Fibroblast of lung (primary cell): ENCODE data around the gene CENPW. TPM values are rescaled to one million over a fixed set of nuclear protein-coding genes. Genes with fewer than 3 reads are reported as not detected.

Experiments used
- DNase-seq, 2 donors: peaks; one replicate each; pipeline versions ENCODE4 v3.0.0 to v3.0.0-alpha.2; 2010; ENCODE audit warnings: low read depth in 2 of 2
- H2AFZ ChIP-seq: 2 replicates; pipeline ENCODE4 v1.5.1; 2012; ENCODE audit warnings: low read length, control low read depth, inconsistent platforms
- H3K27ac ChIP-seq: 2 replicates; pipeline ENCODE4 v1.5.1; 2011; ENCODE audit warnings: low read length, control low read depth; ENCODE audit not compliant: insufficient read depth
- H3K27me3 ChIP-seq: 2 replicates; pipeline ENCODE4 v1.5.1; 2011; ENCODE audit warnings: mild to moderate bottlenecking, low read length; ENCODE audit not compliant: control insufficient read depth, insufficient read depth
- H3K36me3 ChIP-seq: 2 replicates; pipeline ENCODE4 v1.5.1; 2011; ENCODE audit warnings: low read length; ENCODE audit not compliant: control insufficient read depth, insufficient read depth
- H3K4me1 ChIP-seq: 2 replicates; pipeline ENCODE4 v1.5.1; 2011; ENCODE audit warnings: low read length; ENCODE audit not compliant: control insufficient read depth, insufficient read depth; ENCODE audit errors: extremely low read depth
- H3K4me2 ChIP-seq: 2 replicates; pipeline ENCODE4 v1.5.1; 2011; ENCODE audit warnings: low read length, control low read depth; ENCODE audit not compliant: insufficient read depth; ENCODE audit errors: extremely low read depth
- H3K4me3 ChIP-seq, 4 experiments: fragments of 200-600 bp in 1 of 4; sonication (generic) in 1 of 4; replicated peaks in 1 of 4; 2 replicates each; pipeline ENCODE4 v1.5.1; 2011 to 2016; ENCODE audit warnings: low read length in 4 of 4, low read depth in 3 of 4, mild to moderate bottlenecking in 3 of 4, control low read depth in 2 of 4, inconsistent platforms in 1 of 4, mixed read lengths in 1 of 4; ENCODE audit not compliant: insufficient read depth in 1 of 4; ENCODE audit errors: control extremely low read depth in 1 of 4
- H3K79me2 ChIP-seq: 2 replicates; pipeline ENCODE4 v1.5.1; 2012; ENCODE audit warnings: mild to moderate bottlenecking, low read length, inconsistent platforms; ENCODE audit not compliant: control insufficient read depth, insufficient read depth
- H3K9ac ChIP-seq: 2 replicates; pipeline ENCODE4 v1.5.1; 2011; ENCODE audit warnings: mild to moderate bottlenecking, low read length, control low read depth; ENCODE audit not compliant: insufficient read depth
- H3K9me3 ChIP-seq: 2 replicates; pipeline ENCODE4 v1.5.1; 2012; ENCODE audit warnings: low read depth, low read length; ENCODE audit not compliant: control insufficient read depth, insufficient read depth
- H4K20me1 ChIP-seq: 2 replicates; pipeline ENCODE4 v1.5.1; 2011; ENCODE audit warnings: low read length; ENCODE audit not compliant: control insufficient read depth, insufficient read depth; ENCODE audit errors: extremely low read depth
- EZH2 ChIP-seq: IDR thresholded peaks from 2 replicates; pipeline ENCODE4 v1.5.1; 2012; ENCODE audit warnings: low read length, control low read depth, mild to moderate bottlenecking; ENCODE audit errors: missing control alignments
- polyA plus RNA-seq, 2 donors: library from polyadenylated mRNA; depleted of rRNA in 1 of 2; stranded (reverse) in 1 of 2; unstranded in 1 of 2; fragments of >200 nt; gene quantifications; 2 replicates each; pipeline ENCODE4 v1.2.1, GENCODE V29; 2011 to 2012; ENCODE audit warnings: missing spikeins in 1 of 2
- total RNA-seq: library from RNA; depleted of rRNA; stranded (reverse); fragments of >200 nt; gene quantifications from 2 replicates; pipeline ENCODE4 v1.2.1, GENCODE V29; 2014
- TF ChIP-seq, protein P1 (sequence below), 2 donors: IDR thresholded peaks in 1 of 2; conservative IDR thresholded peaks in 1 of 2; 1 replicate in 1 of 2; 2 replicates in 1 of 2; pipeline ENCODE4 v1.5.1; 2011 to 2012; ENCODE audit warnings: low read length in 2 of 2, control low read depth in 1 of 2, inconsistent platforms in 1 of 2, low read depth in 1 of 2, mild to moderate bottlenecking in 1 of 2

Gene CENPW
- total and polyA plus RNA-seq, 2 donors (not counting 1 experiment from before 2014, with no cell fraction given) = 8.3 TPM

DNA sequence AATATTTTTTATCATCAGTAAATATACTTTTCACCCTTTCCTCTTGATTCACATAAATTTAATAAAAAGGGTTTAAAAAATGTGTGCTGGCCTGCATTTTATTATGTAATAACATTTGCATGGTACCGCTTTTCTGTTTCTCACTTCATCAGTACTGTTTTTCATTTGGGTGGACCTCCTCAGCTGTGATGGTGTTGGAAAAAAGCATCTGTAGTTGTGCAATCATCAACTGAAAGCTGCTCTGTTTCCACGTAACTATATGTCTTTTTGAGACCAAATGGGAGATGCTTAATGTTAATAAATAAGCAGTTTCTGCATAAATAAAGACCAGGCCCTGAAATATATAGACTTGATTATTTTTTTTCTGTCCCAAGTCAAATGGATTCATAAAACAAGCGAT is 31.6 kb upstream of the CENPW start:
- Histone ChIP-seq H3K4me1 (no peaks in the 10 kb centered on the region), H3K27me3 (no peaks in the 10 kb centered on the region), H3K27ac (no peak overlapping the region), H3K36me3 (no peaks in the 10 kb centered on the region), H3K4me2 (no peak overlapping the region), H4K20me1 (no peaks in the 10 kb centered on the region), H3K9ac (no peak overlapping the region), H3K4me3 (no peak overlapping the region), H3K79me2 (no peaks in the 10 kb centered on the region), H3K9me3 (no peaks in the 10 kb centered on the region), H2AFZ (no peak overlapping the region)
- peak in 1 of 2 donors; percentile 22 for DNase-seq
- no peak for TF ChIP-seq EZH2
- TF ChIP-seq, protein P1, sequence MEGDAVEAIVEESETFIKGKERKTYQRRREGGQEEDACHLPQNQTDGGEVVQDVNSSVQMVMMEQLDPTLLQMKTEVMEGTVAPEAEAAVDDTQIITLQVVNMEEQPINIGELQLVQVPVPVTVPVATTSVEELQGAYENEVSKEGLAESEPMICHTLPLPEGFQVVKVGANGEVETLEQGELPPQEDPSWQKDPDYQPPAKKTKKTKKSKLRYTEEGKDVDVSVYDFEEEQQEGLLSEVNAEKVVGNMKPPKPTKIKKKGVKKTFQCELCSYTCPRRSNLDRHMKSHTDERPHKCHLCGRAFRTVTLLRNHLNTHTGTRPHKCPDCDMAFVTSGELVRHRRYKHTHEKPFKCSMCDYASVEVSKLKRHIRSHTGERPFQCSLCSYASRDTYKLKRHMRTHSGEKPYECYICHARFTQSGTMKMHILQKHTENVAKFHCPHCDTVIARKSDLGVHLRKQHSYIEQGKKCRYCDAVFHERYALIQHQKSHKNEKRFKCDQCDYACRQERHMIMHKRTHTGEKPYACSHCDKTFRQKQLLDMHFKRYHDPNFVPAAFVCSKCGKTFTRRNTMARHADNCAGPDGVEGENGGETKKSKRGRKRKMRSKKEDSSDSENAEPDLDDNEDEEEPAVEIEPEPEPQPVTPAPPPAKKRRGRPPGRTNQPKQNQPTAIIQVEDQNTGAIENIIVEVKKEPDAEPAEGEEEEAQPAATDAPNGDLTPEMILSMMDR (conservative IDR thresholded peaks at IDR 0.05 in 1 of 2, IDR thresholded peaks at IDR 0.05 in 1 of 2; ENCODE audit: low read depth in 1 of 2, low read length in 2 of 2) = no peak

DNA sequence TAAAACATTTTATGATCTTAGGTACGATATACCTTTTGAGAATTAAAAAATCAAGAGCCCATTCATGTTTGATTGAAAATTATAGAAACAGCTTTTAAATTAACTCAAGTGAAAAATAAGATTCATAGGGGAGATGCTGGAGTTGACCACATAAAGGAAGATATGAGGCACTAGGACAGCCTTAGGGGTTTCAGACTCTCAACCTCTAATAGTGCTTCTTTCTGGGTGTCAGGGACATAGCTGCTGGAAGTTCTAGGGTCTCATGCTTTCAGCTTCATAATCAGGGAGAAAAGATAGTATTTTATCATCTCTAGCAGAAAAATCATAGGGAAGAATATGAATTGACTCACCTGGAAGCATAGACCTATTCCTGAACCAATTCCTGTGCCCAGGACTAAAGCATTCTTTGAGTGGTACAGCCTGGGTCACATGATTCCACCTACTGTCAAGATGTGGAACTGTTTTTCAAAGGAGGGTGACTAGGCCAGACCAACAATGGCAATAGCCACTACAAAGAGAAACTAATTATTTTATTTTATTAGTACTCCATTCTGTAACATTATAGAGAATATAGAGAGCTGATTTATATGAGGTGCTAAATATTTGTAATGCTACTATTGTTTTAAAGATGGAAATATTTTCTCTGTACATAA is 27.8 kb upstream of the CENPW start:
- Histone ChIP-seq H3K4me2 (no peak overlapping the region), H3K9me3 (no peaks in the 10 kb centered on the region), H3K9ac (no peak overlapping the region), H4K20me1 (no peaks in the 10 kb centered on the region), H3K27ac (no peak overlapping the region), H3K4me1 (no peaks in the 10 kb centered on the region), H2AFZ (no peak overlapping the region), H3K27me3 (no peaks in the 10 kb centered on the region), H3K36me3 (no peaks in the 10 kb centered on the region), H3K4me3 (no peak overlapping the region), H3K79me2 (no peaks in the 10 kb centered on the region)
- TF ChIP-seq EZH2 = no peak
- TF ChIP-seq, protein P1 (conservative IDR thresholded peaks at IDR 0.05 in 1 of 2, IDR thresholded peaks at IDR 0.05 in 1 of 2; ENCODE audit: low read depth in 1 of 2, low read length in 2 of 2) = no peak
- peak in 1 of 2 donors; percentile 1 for DNase-seq

DNA sequence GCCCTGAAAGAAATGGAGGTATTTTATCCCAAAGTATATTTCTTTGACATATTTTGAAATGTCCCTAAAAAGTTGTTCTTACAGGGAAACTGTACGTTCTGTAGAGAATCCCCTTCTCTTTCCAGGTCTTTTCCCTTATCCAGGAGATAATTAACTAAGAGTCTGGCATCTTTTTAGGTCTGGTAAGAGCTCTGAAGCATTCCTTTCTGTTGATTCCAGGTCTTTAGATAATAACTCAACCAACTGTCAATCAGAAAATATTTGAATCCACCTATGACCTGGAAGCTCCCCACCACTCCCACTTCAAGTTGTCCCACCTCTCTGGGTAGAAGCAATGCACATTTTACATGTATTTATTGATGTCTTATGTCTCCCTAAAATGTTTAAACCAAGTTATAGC is 26.0 kb upstream of the CENPW start:
- H3K27ac ChIP-seq = no peak overlapping the region
- no peaks in the 10 kb centered on the region for H3K36me3 ChIP-seq
- no peak overlapping the region for H3K4me2 ChIP-seq
- no peak overlapping the region for H2AFZ ChIP-seq
- H3K4me1 ChIP-seq = no peaks in the 10 kb centered on the region
- H3K79me2 ChIP-seq = no peaks in the 10 kb centered on the region
- H4K20me1 ChIP-seq = no peaks in the 10 kb centered on the region
- no peak for TF ChIP-seq EZH2
- TF ChIP-seq, protein P1 (conservative IDR thresholded peaks at IDR 0.05 in 1 of 2, IDR thresholded peaks at IDR 0.05 in 1 of 2; ENCODE audit: low read depth in 1 of 2, low read length in 2 of 2) = no peak
- H3K4me3 ChIP-seq = no peak overlapping the region
- H3K27me3 ChIP-seq = no peaks in the 10 kb centered on the region
- no peak overlapping the region for H3K9ac ChIP-seq
- no peaks in the 10 kb centered on the region for H3K9me3 ChIP-seq
- DNase-seq = no peak
